WI38 (cell line): Measurements from ENCODE around the gene CHSY1.

Source experiments
- H3K4me3 ChIP-seq: 2 replicates; pipeline ENCODE4 v1.5.1; 2011; ENCODE audit warnings: low read depth, mild to moderate bottlenecking, control low read depth, low read length
- CTCF ChIP-seq: IDR thresholded peaks from 2 replicates; pipeline ENCODE4 v1.5.1; 2012; ENCODE audit warnings: low read depth, mild to moderate bottlenecking, control low read depth, low read length

The CHSY1 gene

GRCh38 chr15:101135532-101136166, 116.2 kb downstream of the CHSY1 start:
- H3K4me3 ChIP-seq, result no peak overlapping the region
- no peak for TF ChIP-seq CTCF

GRCh38 chr15:101134780-101135179, 117.1 kb downstream of the CHSY1 start:
- no peak overlapping the region for H3K4me3 ChIP-seq
- TF ChIP-seq CTCF, result no peak

- TF ChIP-seq CTCF, result no peak
Measured at GRCh38 chr15:101133751-101134261, 118.0 kb downstream of the CHSY1 start.

GRCh38 chr15:101133181-101133460, 118.7 kb downstream of the CHSY1 start:
- TF ChIP-seq CTCF, result no peak
- H3K4me3 ChIP-seq, result no peak overlapping the region

More at GRCh38 chr15:101133751-101134261, 118.0 kb downstream of the CHSY1 start:
- H3K4me3 ChIP-seq, result no peak overlapping the region

- no peak for TF ChIP-seq CTCF
- H3K4me3 ChIP-seq, result no peak overlapping the region
Measured at GRCh38 chr15:101132390-101133180, 119.3 kb downstream of the CHSY1 start.

- TF ChIP-seq CTCF, result no peak
- no peak overlapping the region for H3K4me3 ChIP-seq
Measured at GRCh38 chr15:101131489-101132389, 120.1 kb downstream of the CHSY1 start.
